C4-2B (cell line): ENCODE data around the gene VAC14.
A peak's percentile ranks its signal among the peaks of the same experiment; 100 is the strongest.

Source experiments
- H3K27ac ChIP-seq: fragments of 450-650 bp; 2 replicates; pipeline ENCODE4 v1.5.1; 2017
- ZFX ChIP-seq: fragments of 450-650 bp; IDR thresholded peaks from 2 replicates; pipeline ENCODE4 v1.6.1; 2017
- TF ChIP-seq, protein P1 (sequence below): fragments of 450-650 bp; conservative IDR thresholded peaks from 2 replicates; pipeline ENCODE4 v1.5.1; 2017; ENCODE audit warnings: mild to moderate bottlenecking

The VAC14 gene

GRCh38 chr16:70752426-70752825, 48.5 kb downstream of the VAC14 start:
- H3K27ac ChIP-seq, result no peak overlapping the region
- TF ChIP-seq, protein P1, sequence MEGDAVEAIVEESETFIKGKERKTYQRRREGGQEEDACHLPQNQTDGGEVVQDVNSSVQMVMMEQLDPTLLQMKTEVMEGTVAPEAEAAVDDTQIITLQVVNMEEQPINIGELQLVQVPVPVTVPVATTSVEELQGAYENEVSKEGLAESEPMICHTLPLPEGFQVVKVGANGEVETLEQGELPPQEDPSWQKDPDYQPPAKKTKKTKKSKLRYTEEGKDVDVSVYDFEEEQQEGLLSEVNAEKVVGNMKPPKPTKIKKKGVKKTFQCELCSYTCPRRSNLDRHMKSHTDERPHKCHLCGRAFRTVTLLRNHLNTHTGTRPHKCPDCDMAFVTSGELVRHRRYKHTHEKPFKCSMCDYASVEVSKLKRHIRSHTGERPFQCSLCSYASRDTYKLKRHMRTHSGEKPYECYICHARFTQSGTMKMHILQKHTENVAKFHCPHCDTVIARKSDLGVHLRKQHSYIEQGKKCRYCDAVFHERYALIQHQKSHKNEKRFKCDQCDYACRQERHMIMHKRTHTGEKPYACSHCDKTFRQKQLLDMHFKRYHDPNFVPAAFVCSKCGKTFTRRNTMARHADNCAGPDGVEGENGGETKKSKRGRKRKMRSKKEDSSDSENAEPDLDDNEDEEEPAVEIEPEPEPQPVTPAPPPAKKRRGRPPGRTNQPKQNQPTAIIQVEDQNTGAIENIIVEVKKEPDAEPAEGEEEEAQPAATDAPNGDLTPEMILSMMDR, result no peak
- no peak for TF ChIP-seq ZFX

DNA sequence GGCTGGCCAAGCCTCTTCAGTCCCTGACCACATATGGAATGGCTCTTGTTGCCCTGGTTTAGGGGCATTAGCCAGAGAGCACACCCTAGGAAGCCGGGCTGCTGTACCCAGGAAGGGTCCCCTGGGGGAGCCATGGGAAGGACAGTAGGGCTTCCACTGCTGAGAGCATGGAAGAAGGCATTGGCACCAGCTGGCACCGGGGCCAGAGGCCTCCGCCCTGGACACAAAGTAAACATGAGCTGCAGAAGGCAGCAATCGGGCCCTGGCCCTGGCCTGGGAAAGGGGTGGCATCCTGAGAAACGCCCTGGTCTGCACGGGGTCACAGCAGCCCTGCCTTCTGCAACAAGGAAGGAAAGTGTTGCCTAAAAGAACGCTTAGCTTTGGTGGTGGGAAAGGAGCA, 49.4 kb downstream of the VAC14 start:
- TF ChIP-seq ZFX, result no peak
- TF ChIP-seq, protein P1, result no peak
- H3K27ac ChIP-seq, result peak overlapping the region; percentile 10; the same call in 1 of the 2 replicates

- H3K27ac ChIP-seq, result peak overlapping the region; percentile 10; the same call in 1 of the 2 replicates
- TF ChIP-seq, protein P1, result no peak
- TF ChIP-seq ZFX, result no peak
Measured at GRCh38 chr16:70750893-70751467, 50.0 kb downstream of the VAC14 start.

GRCh38 chr16:70749681-70750601, 51.0 kb downstream of the VAC14 start:
- no peak overlapping the region; the same call in 1 of the 2 replicates for H3K27ac ChIP-seq
- TF ChIP-seq, protein P1, result no peak
- no peak for TF ChIP-seq ZFX

DNA sequence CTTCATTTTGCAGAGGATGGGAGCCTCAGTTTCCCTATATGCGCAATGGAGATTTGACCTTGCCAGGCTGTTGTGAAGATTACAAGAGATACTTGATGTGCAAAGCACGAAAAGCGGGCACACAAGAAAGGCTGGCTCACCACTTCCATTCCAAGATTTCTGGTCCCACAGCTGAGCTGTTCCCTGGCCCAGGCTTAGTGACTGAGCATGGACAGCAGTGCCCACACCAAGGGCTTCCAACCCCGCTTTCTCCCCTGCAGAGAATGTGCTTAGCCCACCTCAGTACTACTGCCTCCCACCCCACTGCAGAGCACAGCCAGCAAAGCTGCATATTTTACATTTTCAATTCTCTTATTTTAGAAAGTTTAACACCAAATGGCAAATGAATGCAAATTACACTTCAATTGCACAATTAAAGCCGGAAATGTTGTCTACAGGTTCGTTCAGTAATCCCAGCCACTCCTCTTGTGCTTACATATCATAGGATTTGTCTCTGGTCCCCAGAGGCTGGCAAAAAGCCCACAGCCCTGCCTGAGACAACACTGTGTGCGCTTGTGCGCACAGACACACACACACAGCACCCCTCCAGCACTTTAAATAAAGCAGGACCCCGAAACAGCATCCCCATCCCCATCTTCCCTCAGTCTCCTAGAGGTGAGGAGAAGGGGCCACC, 51.8 kb downstream of the VAC14 start:
- TF ChIP-seq, protein P1, result no peak
- TF ChIP-seq ZFX, result no peak
- H3K27ac ChIP-seq, result no peak overlapping the region; the same call in 1 of the 2 replicates

GRCh38 chr16:70747703-70748631, 53.0 kb downstream of the VAC14 start:
- no peak for TF ChIP-seq ZFX
- TF ChIP-seq, protein P1, result no peak
- H3K27ac ChIP-seq, result peak overlapping the region; percentile 97
